Keratinocyte (primary cell): ENCODE measurements around the gene OSTF1. TPM values are rescaled to one million over a fixed set of nuclear protein-coding genes. Genes with fewer than 3 reads are reported as not detected.

ENCODE experiments used
- DNase-seq: peaks from one replicate; pipeline ENCODE4 v3.0.0-alpha.2; 2011; ENCODE audit warnings: low read depth, missing footprints, low spot score
- FAIRE-seq: peaks from 2 replicates; lab custom pipeline; 2011; peaks lifted over from hg19 to GRCh38; lab: Jason Lieb, UNC
- H2AFZ ChIP-seq: 2 replicates; pipeline ENCODE4 v1.6.0; 2012; ENCODE audit warnings: low read length, control low read depth, inconsistent platforms; ENCODE audit not compliant: control insufficient read depth
- H3K27ac ChIP-seq: 2 replicates; pipeline ENCODE4 v1.5.1; 2011; ENCODE audit warnings: low read length; ENCODE audit not compliant: control insufficient read depth, insufficient read depth
- H3K27me3 ChIP-seq: 3 replicates; pipeline ENCODE4 v1.6.0; 2011; ENCODE audit warnings: low read length; ENCODE audit not compliant: control insufficient read depth, insufficient read depth; ENCODE audit errors: extremely low read depth
- H3K36me3 ChIP-seq, 2 experiments: 2 replicates in 1 of 2; 3 replicates in 1 of 2; pipeline ENCODE4 v1.5.1; 2011; ENCODE audit warnings: low read length in 2 of 2, mild to moderate bottlenecking in 1 of 2; ENCODE audit not compliant: control insufficient read depth in 2 of 2, insufficient read depth in 2 of 2; ENCODE audit errors: extremely low read depth in 1 of 2
- H3K4me1 ChIP-seq: 3 replicates; pipeline ENCODE4 v1.5.1; 2011; ENCODE audit warnings: low read length; ENCODE audit not compliant: control insufficient read depth, insufficient read depth; ENCODE audit errors: extremely low read depth
- H3K4me2 ChIP-seq: 3 replicates; pipeline ENCODE4 v1.6.0; 2011; ENCODE audit warnings: low read depth, low read length; ENCODE audit not compliant: control insufficient read depth, insufficient read depth; ENCODE audit errors: extremely low read depth
- H3K4me3 ChIP-seq, 3 experiments: fragments of 200-600 bp in 1 of 3; sonication (generic) in 1 of 3; 2 replicates in 2 of 3; 3 replicates in 1 of 3; pipeline ENCODE4 v1.5.1; 2011 to 2016; ENCODE audit warnings: low read length in 3 of 3, mild to moderate bottlenecking in 3 of 3, control low read depth in 2 of 3, inconsistent platforms in 1 of 3, low read depth in 1 of 3, mixed read lengths in 1 of 3, mixed run types in 1 of 3, moderate library complexity in 1 of 3; ENCODE audit not compliant: control insufficient read depth in 2 of 3, insufficient read depth in 2 of 3; ENCODE audit errors: extremely low read depth in 1 of 3
- H3K79me2 ChIP-seq: 2 replicates; pipeline ENCODE4 v1.6.0; 2012; ENCODE audit warnings: low read length; ENCODE audit not compliant: control insufficient read depth, insufficient read depth
- H3K9ac ChIP-seq: 3 replicates; pipeline ENCODE4 v1.6.0; 2011; ENCODE audit warnings: low read length; ENCODE audit not compliant: control insufficient read depth, insufficient read depth; ENCODE audit errors: extremely low read depth
- H3K9me1 ChIP-seq: 3 replicates; pipeline ENCODE4 v1.6.0; 2011; ENCODE audit warnings: low read length; ENCODE audit not compliant: control insufficient read depth, insufficient read depth; ENCODE audit errors: extremely low read depth
- H3K9me3 ChIP-seq: 2 replicates; pipeline ENCODE4 v1.5.1; 2012; ENCODE audit warnings: low read depth, low read length; ENCODE audit not compliant: control insufficient read depth
- H4K20me1 ChIP-seq: 3 replicates; pipeline ENCODE4 v1.6.0; 2011; ENCODE audit warnings: low read length; ENCODE audit not compliant: control insufficient read depth, insufficient read depth; ENCODE audit errors: extremely low read depth
- CTCF ChIP-seq, 3 experiments: IDR thresholded peaks in 1 of 3; conservative IDR thresholded peaks in 1 of 3; optimal IDR thresholded peaks in 1 of 3; 2 replicates in 2 of 3; 3 replicates in 1 of 3; pipeline versions ENCODE3 to v1.5.1; 2011; ENCODE audit warnings: low read length in 3 of 3, mild to moderate bottlenecking in 3 of 3, moderate library complexity in 2 of 3, control low read depth in 1 of 3, inconsistent platforms in 1 of 3; ENCODE audit not compliant: insufficient read depth in 2 of 3; ENCODE audit errors: extremely low read depth in 1 of 3
- EZH2 ChIP-seq: IDR thresholded peaks from one replicate; pipeline ENCODE4 v1.6.1; 2012; ENCODE audit warnings: inconsistent platforms, mild to moderate bottlenecking, low read length, moderate library complexity
- dilution Hi-C: fragments of 300-500 bp; cut with MboI; formaldehyde crosslinking; loops from one replicate; pipeline ENCODE4 v1.7.0; 2020; ENCODE audit warnings: low sequenced_read_pairs; ENCODE audit not compliant: extremely low pct_ligation_motif_present
- polyA plus RNA-seq, 5 experiments: library from polyadenylated mRNA; depleted of rRNA in 3 of 5; stranded (reverse) in 3 of 5; stranded (forward) in 1 of 5; unstranded in 1 of 5; fragments of >200 nt; gene quantifications; 1 replicate in 1 of 5; 2 replicates in 3 of 5; 3 replicates in 1 of 5; pipeline versions ENCODE4 v1.2.1 to v1.2.3, GENCODE V29; 2011 to 2012; ENCODE audit warnings: missing spikeins in 2 of 5, low read depth in 1 of 5, low replicate concordance in 1 of 5

OSTF1 gene
- polyA plus RNA-seq, 1 donor (not counting 4 experiments of a cell fraction or from before 2014, with no cell fraction given) = 39.2 TPM

GRCh38 chr9:75120686-75121085, 32.4 kb downstream of the OSTF1 start:
- no peak overlapping the region for H3K27ac ChIP-seq
- H3K36me3 ChIP-seq = peaks cover 3 to 15% of the 10 kb centered on the region in 2 experiments
- H3K27me3 ChIP-seq = no peaks in the 10 kb centered on the region
- H4K20me1 ChIP-seq = no peaks in the 10 kb centered on the region
- H3K9me3 ChIP-seq = no peaks in the 10 kb centered on the region
- H3K9ac ChIP-seq = no peak overlapping the region
- peaks cover 25% of the 10 kb centered on the region for H3K79me2 ChIP-seq
- H2AFZ ChIP-seq = no peak overlapping the region
- no peaks in the 10 kb centered on the region for H3K4me1 ChIP-seq
- no peak overlapping the region for H3K4me3 ChIP-seq
- dilution Hi-C loops = no loop called here
- DNase-seq (no peak), FAIRE-seq (no peak)
- no peak overlapping the region for H3K4me2 ChIP-seq
- TF ChIP-seq CTCF (optimal IDR thresholded peaks at IDR 0.05 in 1 of 3, IDR thresholded peaks at IDR 0.05 in 1 of 3, conservative IDR thresholded peaks at IDR 0.05 in 1 of 3; ENCODE audit: extremely low read depth in 1 of 3, insufficient read depth in 2 of 3, low read length in 3 of 3) (no peak), EZH2 (no peak)
- no peaks in the 10 kb centered on the region for H3K9me1 ChIP-seq

- peaks cover 23% of the 10 kb centered on the region for H3K79me2 ChIP-seq
Measured at GRCh38 chr9:75121914-75122558, 33.7 kb downstream of the OSTF1 start.

More at GRCh38 chr9:75121914-75122558, 33.7 kb downstream of the OSTF1 start:
- H3K27me3 ChIP-seq = no peaks in the 10 kb centered on the region
- dilution Hi-C loops = no loop called here
- H3K4me1 ChIP-seq = no peaks in the 10 kb centered on the region
- H4K20me1 ChIP-seq = no peaks in the 10 kb centered on the region
- H3K27ac ChIP-seq = no peak overlapping the region
- no peaks in the 10 kb centered on the region for H3K9me3 ChIP-seq
- H3K4me2 ChIP-seq = no peak overlapping the region
- no peaks in the 10 kb centered on the region for H3K9me1 ChIP-seq
- H3K9ac ChIP-seq = no peak overlapping the region
- DNase-seq (no peak), FAIRE-seq (no peak)
- no peak for TF ChIP-seq CTCF (optimal IDR thresholded peaks at IDR 0.05 in 1 of 3, IDR thresholded peaks at IDR 0.05 in 1 of 3, conservative IDR thresholded peaks at IDR 0.05 in 1 of 3; ENCODE audit: extremely low read depth in 1 of 3, insufficient read depth in 2 of 3, low read length in 3 of 3)
- no peak for TF ChIP-seq EZH2
- peaks cover 3 to 15% of the 10 kb centered on the region in 2 experiments for H3K36me3 ChIP-seq
- H2AFZ ChIP-seq = no peak overlapping the region
- no peak overlapping the region for H3K4me3 ChIP-seq
